CD4-positive, alpha-beta T cell (primary cell): Measurements from ENCODE around the gene DPP8. TPM values are rescaled to one million over a fixed set of nuclear protein-coding genes. Genes with fewer than 3 reads are reported as not detected.
A peak's percentile ranks its signal among the peaks of the same experiment; 100 is the strongest.

Experiments
- ATAC-seq: fragments of 200-7000 bp; cut with Tn5 transposase; one replicate; pipeline ENCODE4 v1.10.0; 2022; ENCODE audit warnings: mild to moderate bottlenecking; ENCODE audit not compliant: poor library complexity
- CTCF ChIA-PET: fragments of 350-600 bp; sonication (Branson Sonifier 250); formaldehyde crosslinking; loops from one replicate; lab custom pipeline; 2021; ENCODE audit warnings: antibody characterized with exemption, inconsistent platforms; lab: Charles Lee
- POLR2A ChIA-PET: fragments of 350-600 bp; sonication (Branson Sonifier 250); formaldehyde crosslinking; loops from one replicate; lab custom pipeline; 2021; ENCODE audit warnings: antibody characterized with exemption, inconsistent platforms; lab: Charles Lee
- DNase-seq, 14 experiments: peaks; one replicate each; pipeline ENCODE4 v3.0.0-alpha.2; 2013 to 2020; ENCODE audit warnings: mixed read lengths in 2 of 14
- H3K27ac ChIP-seq, 2 donors: one replicate each; pipeline versions ENCODE4 v1.5.1 to v1.7.0; 2013; ENCODE audit warnings: low read length in 2 of 2, low read depth in 1 of 2, mild to moderate bottlenecking in 1 of 2
- H3K27me3 ChIP-seq, 2 experiments: 1 replicate in 1 of 2; 2 replicates in 1 of 2; pipeline versions ENCODE4 v1.6.1 to v1.7.0; 2013; ENCODE audit warnings: low read length in 2 of 2, control low read depth in 1 of 2, mild to moderate bottlenecking in 1 of 2, moderate library complexity in 1 of 2; ENCODE audit not compliant: insufficient read depth in 2 of 2, control insufficient read depth in 1 of 2
- H3K36me3 ChIP-seq: one replicate; pipeline ENCODE4 v1.6.1; 2013; ENCODE audit warnings: low read length, control low read depth; ENCODE audit not compliant: insufficient read depth
- H3K4me1 ChIP-seq: one replicate; pipeline ENCODE4 v1.6.1; 2013; ENCODE audit warnings: low read length, control low read depth; ENCODE audit not compliant: insufficient read depth
- H3K4me3 ChIP-seq: one replicate; pipeline ENCODE4 v1.5.1; 2013; ENCODE audit warnings: mild to moderate bottlenecking, low read length, moderate library complexity
- H3K9me3 ChIP-seq, 2 experiments: 1 replicate in 1 of 2; 2 replicates in 1 of 2; pipeline versions ENCODE4 v1.6.1 to v1.7.0; 2013; ENCODE audit warnings: low read length in 2 of 2, mild to moderate bottlenecking in 2 of 2, control low read depth in 1 of 2, moderate library complexity in 1 of 2; ENCODE audit not compliant: control insufficient read depth in 1 of 2, insufficient read depth in 1 of 2
- H3K27ac Mint-ChIP-seq: one replicate; pipeline ENCODE4 v1.8.0; 2020; ENCODE audit warnings: mixed read lengths
- H3K27me3 Mint-ChIP-seq: one replicate; pipeline ENCODE4 v1.8.0; 2021; ENCODE audit warnings: mixed read lengths
- H3K36me3 Mint-ChIP-seq: one replicate; pipeline ENCODE4 v1.8.0; 2021; ENCODE audit warnings: low read depth, mixed read lengths
- H3K4me1 Mint-ChIP-seq: one replicate; pipeline ENCODE4 v1.8.0; 2021; ENCODE audit warnings: low read depth, mixed read lengths
- H3K4me3 Mint-ChIP-seq: one replicate; pipeline ENCODE4 v1.8.0; 2020; ENCODE audit warnings: mild to moderate bottlenecking, mixed read lengths
- H3K9me3 Mint-ChIP-seq: one replicate; pipeline ENCODE4 v1.8.0; 2020; ENCODE audit warnings: mixed read lengths
- intact Hi-C, 2 experiments: fragments of 100-400 bp; cut with DNase I in 1 of 2; cut with micrococcal nuclease in 1 of 2; formaldehyde crosslinking; loops; one replicate each; pipeline versions ENCODE4 v1.15.1 to v1.9.0; 2023 to 2025; cut with DNase I, micrococcal nuclease
- total RNA-seq, 174 experiments: library from RNA in 2 of 174; stranded (reverse) in 2 of 174; gene quantifications; one replicate each; pipeline ENCODE4 v1.2.3 and lab custom pipeline; 2021 to 2026
- TF ChIP-seq, protein P1 (sequence below): fragments of 200-600 bp; IDR thresholded peaks from one replicate; pipeline ENCODE4 v1.8.0; 2022; ENCODE audit warnings: antibody characterized with exemption, mild to moderate bottlenecking

DPP8 gene
- total RNA-seq, 2 experiments from 2014 or later, result 41.2 to 45.4 TPM

DNA sequence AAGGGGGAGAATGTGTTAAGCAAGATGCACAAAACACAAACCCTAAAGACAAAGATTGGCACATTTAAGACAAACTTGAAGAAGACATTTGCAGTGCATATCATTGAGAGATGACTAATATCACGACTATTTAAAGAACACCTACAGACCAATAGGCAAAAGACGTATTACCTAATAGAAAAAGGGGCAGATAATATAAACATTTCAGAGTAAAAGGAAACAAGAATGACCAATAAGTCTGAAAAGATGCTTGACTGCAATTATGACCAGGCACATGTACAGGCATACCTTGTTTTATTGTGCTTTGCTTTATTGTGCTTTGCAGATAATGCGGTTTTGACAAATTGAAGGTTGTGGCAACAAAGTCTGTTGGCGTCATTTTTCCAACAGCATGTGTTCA, 17.7 kb upstream of the DPP8 start:
- Histone ChIP-seq H3K4me3 (no peak overlapping the region), H3K4me1 (peaks cover 13% of the 10 kb centered on the region), H3K36me3 (no peaks in the 10 kb centered on the region), H3K27me3 (no peaks in the 10 kb centered on the region), H3K9me3 (no peaks in the 10 kb centered on the region), H3K27ac (no peak overlapping the region)
- ChIA-PET POLR2A (no interaction called here), CTCF (no interaction called here)
- H3K9me3 Mint-ChIP-seq, result no peaks in the 10 kb centered on the region
- peaks cover 8% of the 10 kb centered on the region for H3K36me3 Mint-ChIP-seq
- TF ChIP-seq, protein P1, sequence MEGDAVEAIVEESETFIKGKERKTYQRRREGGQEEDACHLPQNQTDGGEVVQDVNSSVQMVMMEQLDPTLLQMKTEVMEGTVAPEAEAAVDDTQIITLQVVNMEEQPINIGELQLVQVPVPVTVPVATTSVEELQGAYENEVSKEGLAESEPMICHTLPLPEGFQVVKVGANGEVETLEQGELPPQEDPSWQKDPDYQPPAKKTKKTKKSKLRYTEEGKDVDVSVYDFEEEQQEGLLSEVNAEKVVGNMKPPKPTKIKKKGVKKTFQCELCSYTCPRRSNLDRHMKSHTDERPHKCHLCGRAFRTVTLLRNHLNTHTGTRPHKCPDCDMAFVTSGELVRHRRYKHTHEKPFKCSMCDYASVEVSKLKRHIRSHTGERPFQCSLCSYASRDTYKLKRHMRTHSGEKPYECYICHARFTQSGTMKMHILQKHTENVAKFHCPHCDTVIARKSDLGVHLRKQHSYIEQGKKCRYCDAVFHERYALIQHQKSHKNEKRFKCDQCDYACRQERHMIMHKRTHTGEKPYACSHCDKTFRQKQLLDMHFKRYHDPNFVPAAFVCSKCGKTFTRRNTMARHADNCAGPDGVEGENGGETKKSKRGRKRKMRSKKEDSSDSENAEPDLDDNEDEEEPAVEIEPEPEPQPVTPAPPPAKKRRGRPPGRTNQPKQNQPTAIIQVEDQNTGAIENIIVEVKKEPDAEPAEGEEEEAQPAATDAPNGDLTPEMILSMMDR, result no peak
- ATAC-seq (no peak), DNase-seq (no peak)
- no peak overlapping the region for H3K27ac Mint-ChIP-seq
- H3K4me1 Mint-ChIP-seq, result peaks cover 44% of the 10 kb centered on the region
- no peak overlapping the region for H3K4me3 Mint-ChIP-seq
- intact Hi-C loops, result no loop called here
- no peaks in the 10 kb centered on the region for H3K27me3 Mint-ChIP-seq

DNA sequence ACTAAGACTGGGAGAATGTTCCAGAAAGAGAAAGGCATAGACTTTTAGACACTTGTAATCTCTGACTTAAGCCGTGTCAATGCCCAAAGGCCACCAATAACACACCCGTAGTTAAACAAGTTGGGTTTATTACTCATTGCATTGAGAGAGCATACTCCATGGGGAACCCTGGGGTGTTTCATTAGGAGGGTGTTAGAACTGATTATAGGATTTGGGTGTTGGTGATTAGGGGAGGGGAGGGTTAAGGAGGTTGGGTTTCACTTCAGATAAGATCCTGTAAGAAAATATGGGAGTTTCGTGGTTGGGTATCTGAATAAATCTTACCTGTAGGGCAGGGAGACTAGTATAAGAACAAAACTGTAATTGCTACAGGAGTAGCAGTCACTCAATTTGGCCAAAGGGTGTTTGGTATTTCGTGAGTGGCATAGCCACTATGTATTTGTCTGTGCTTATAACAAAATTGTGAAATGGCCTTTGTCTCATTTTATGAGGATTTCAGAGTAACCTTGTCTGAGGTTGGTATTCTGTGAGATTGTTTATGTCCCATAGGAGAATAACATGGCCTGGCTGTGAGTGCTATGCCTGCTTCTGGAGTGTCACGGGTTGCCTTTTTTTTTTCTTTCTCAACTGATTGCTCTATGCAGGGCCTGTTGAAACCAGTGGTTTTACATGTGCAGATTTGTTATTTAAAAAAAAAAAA, 15.7 kb upstream of the DPP8 start:
- DNase-seq (no peak), ATAC-seq (no peak)
- H3K4me3 Mint-ChIP-seq, result peak overlapping the region; percentile 77
- H3K27me3 ChIP-seq, result no peaks in the 10 kb centered on the region
- peaks cover 8% of the 10 kb centered on the region for H3K36me3 Mint-ChIP-seq
- H3K36me3 ChIP-seq, result no peaks in the 10 kb centered on the region
- no peaks in the 10 kb centered on the region for H3K27me3 Mint-ChIP-seq
- no peak overlapping the region for H3K27ac Mint-ChIP-seq
- H3K9me3 Mint-ChIP-seq, result no peaks in the 10 kb centered on the region
- H3K27ac ChIP-seq, result no peak overlapping the region
- no peak overlapping the region for H3K4me3 ChIP-seq
- POLR2A ChIA-PET, result no interaction called here
- H3K4me1 Mint-ChIP-seq, result peaks cover 42% of the 10 kb centered on the region
- CTCF ChIA-PET, result no interaction called here
- TF ChIP-seq, protein P1, result no peak
- peaks cover 18% of the 10 kb centered on the region for H3K4me1 ChIP-seq
- intact Hi-C loops, result no loop called here
- no peaks in the 10 kb centered on the region for H3K9me3 ChIP-seq

DNA sequence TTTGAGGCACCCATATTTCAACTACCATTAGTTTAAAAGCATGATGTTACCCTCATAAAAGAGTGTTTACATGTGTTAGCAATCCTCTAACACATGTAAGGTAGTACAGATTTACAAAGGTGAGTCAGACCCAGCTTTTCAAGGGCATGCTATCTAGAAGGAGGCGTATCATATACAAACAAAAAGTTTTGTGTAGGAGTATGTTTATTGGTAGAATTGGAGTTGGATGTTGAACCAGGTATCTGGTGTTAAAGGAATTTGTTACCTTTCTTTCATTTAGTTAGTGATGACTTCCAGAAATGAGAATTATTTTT, 15.2 kb upstream of the DPP8 start:
- CTCF ChIA-PET, result no interaction called here
- no peak overlapping the region for H3K27ac Mint-ChIP-seq
- peak overlapping the region; percentile 77 for H3K4me3 Mint-ChIP-seq

More for the DNA sequence above, 15.2 kb upstream of the DPP8 start:
- Mint-ChIP-seq H3K4me1 (peaks cover 38% of the 10 kb centered on the region), H3K9me3 (no peaks in the 10 kb centered on the region), H3K36me3 (peaks cover 8% of the 10 kb centered on the region), H3K27me3 (no peaks in the 10 kb centered on the region)
- Histone ChIP-seq H3K4me3 (no peak overlapping the region), H3K27me3 (no peaks in the 10 kb centered on the region), H3K9me3 (no peaks in the 10 kb centered on the region), H3K27ac (no peak overlapping the region), H3K36me3 (no peaks in the 10 kb centered on the region), H3K4me1 (peaks cover 18% of the 10 kb centered on the region)
- intact Hi-C loops, result no loop called here
- TF ChIP-seq, protein P1, result no peak
- DNase-seq, result no peak
- POLR2A ChIA-PET, result no interaction called here
- no peak for ATAC-seq
